Astrocyte (in vitro differentiated cells and primary cell): Measurements from ENCODE around the gene DLGAP1.

Experiments
- CTCF ChIP-seq: IDR thresholded peaks from 2 replicates; pipeline ENCODE4 v1.5.1; 2011; ENCODE audit warnings: low read depth, mild to moderate bottlenecking, inconsistent platforms, low read length, moderate library complexity; ENCODE audit not compliant: insufficient read depth
- EZH2 ChIP-seq: IDR thresholded peaks from 2 replicates; pipeline ENCODE4 v1.6.1; 2012; ENCODE audit warnings: mild to moderate bottlenecking, low read length, inconsistent platforms; ENCODE audit not compliant: insufficient read depth

GRCh38 chr18:4004183-4004829 is 450.8 kb downstream of the DLGAP1 start:
- TF ChIP-seq CTCF (no peak), EZH2 (no peak)
